Measurements from ENCODE around the gene WNT7B. TPM values are rescaled to one million over a fixed set of nuclear protein-coding genes. Genes with fewer than 3 reads are reported as not detected.

Gene WNT7B
- total and polyA plus RNA-seq, 2 experiments from 2014 or later = 0.10 TPM; not detected in 1

GRCh38 chr22:46019351-46019750 lies 42.4 kb upstream of the WNT7B start:
- Mint-ChIP-seq H3K27ac (no peak overlapping the region), H3K27me3 (ENCODE audit: insufficient read depth, low read depth, poor library complexity) (peaks cover 4% of the 10 kb centered on the region)
- ATAC-seq = no peak

More at GRCh38 chr22:46019351-46019750, 42.4 kb upstream of the WNT7B start:
- Histone ChIP-seq H2AFZ (no peak overlapping the region), H3K36me3 (ENCODE audit: insufficient read depth) (no peaks in the 10 kb centered on the region), H3K4me3 (no peak overlapping the region), H3K4me2 (no peak overlapping the region), H3K27ac (ENCODE audit: low read depth) (no peak overlapping the region), H3F3A (replicated peaks; ENCODE audit: low read depth) (no peaks in the 10 kb centered on the region), H3K79me2 (replicated peaks; ENCODE audit: insufficient read depth) (no peaks in the 10 kb centered on the region), H3K4me1 (ENCODE audit: insufficient read depth) (no peaks in the 10 kb centered on the region), H3K9me2 (ENCODE audit: insufficient read depth) (no peaks in the 10 kb centered on the region), H4K20me1 (replicated peaks; ENCODE audit: insufficient read depth) (no peaks in the 10 kb centered on the region), H3K27me3 (ENCODE audit: insufficient read depth) (no peaks in the 10 kb centered on the region)
- no peaks in the 10 kb centered on the region; the same call in 2 of the 3 replicates for H3K9me3 Mint-ChIP-seq
- no peak overlapping the region for H3K4me3 Mint-ChIP-seq
- H3K36me3 Mint-ChIP-seq (ENCODE audit: low read depth) = no peaks in the 10 kb centered on the region
- H3K4me1 Mint-ChIP-seq = peaks cover 5% of the 10 kb centered on the region
- no peak for TF ChIP-seq NANOG (IDR thresholded peaks at IDR 0.05; ENCODE audit: borderline replicate concordance)
- TF ChIP-seq CTCF (conservative IDR thresholded peaks at IDR 0.05; ENCODE audit: low read depth in 2 of 2) = no peak
- no peak for TF ChIP-seq CREB1 (CRISPR knock-in tag; IDR thresholded peaks at IDR 0.05; ENCODE audit: low read depth)
- TF ChIP-seq ETS1 (IDR thresholded peaks at IDR 0.05) = no peak
- TF ChIP-seq ZNF462 (CRISPR knock-in tag; IDR thresholded peaks at IDR 0.05) = no peak
- no peak for TF ChIP-seq ZNF331 (CRISPR knock-in tag; IDR thresholded peaks at IDR 0.05; ENCODE audit: low read depth)
- no peak for TF ChIP-seq EZH2phosphoT487 (IDR thresholded peaks at IDR 0.05; ENCODE audit: unreplicated experiment)
- no peak for TF ChIP-seq EZH2 (IDR thresholded peaks at IDR 0.05; ENCODE audit: low read depth, unreplicated experiment)
- TF ChIP-seq POLR2AphosphoS5 (IDR thresholded peaks at IDR 0.05; ENCODE audit: low read depth) = no peak
- no peak for TF ChIP-seq JUNB (IDR thresholded peaks at IDR 0.05; ENCODE audit: unreplicated experiment)
- TF ChIP-seq REST (IDR thresholded peaks at IDR 0.05; ENCODE audit: unreplicated experiment) = no peak
- TF ChIP-seq ZNF114 (CRISPR knock-in tag; IDR thresholded peaks at IDR 0.05) = no peak
- no peak for TF ChIP-seq STAT1 (IDR thresholded peaks at IDR 0.05; ENCODE audit: unreplicated experiment)
- DNase-seq (ENCODE audit: low spot score) = peak; percentile 38

Data from GM23338 (cell line).